Hepatocyte (in vitro differentiated cells): ENCODE measurements around the gene ADAM12.

Source experiments
- EZH2 ChIP-seq: fragments of 200-600 bp; sonication (generic); IDR thresholded peaks from 2 replicates; pipeline ENCODE4 v1.6.1; 2016; ENCODE audit warnings: antibody characterized with exemption, mild to moderate bottlenecking, borderline replicate concordance
- EZH2phosphoT487 ChIP-seq: fragments of 200-600 bp; sonication (generic); IDR thresholded peaks from one replicate; pipeline ENCODE4 v1.6.1; 2018; ENCODE audit warnings: antibody characterized with exemption, mild to moderate bottlenecking, low read depth, moderate library complexity; ENCODE audit not compliant: unreplicated experiment, severe bottlenecking
- TF ChIP-seq, protein P1 (sequence below): fragments of 200-600 bp; sonication (generic); IDR thresholded peaks from 2 replicates; pipeline ENCODE4 v1.5.1; 2016; ENCODE audit warnings: antibody characterized with exemption, mild to moderate bottlenecking; ENCODE audit not compliant: poor library complexity

DNA sequence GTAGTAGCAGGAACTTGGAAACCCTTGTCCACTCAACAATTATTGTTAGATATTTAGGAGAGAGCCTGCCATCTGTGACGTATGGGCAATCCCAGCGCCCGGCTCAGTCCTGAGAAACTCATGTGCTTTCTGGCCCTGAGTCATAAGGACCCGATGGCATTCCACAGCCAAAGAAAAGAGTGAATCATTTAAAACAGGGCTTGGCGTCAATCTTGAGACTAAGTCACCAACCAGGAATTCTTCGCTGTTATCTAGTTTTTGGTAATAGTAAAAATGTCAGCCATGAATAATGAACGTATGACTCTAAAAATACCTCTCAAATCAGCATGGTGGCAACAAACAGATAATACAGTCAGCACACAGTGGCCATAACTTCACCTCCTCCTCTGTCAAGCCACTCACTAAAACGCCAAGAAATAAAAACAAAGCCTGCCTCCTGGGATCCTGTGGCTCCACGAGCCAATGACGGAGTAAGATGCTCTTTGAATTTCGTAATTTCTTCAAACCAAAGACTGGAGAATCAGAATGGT, 140.8 kb downstream of the ADAM12 start:
- TF ChIP-seq, protein P1, sequence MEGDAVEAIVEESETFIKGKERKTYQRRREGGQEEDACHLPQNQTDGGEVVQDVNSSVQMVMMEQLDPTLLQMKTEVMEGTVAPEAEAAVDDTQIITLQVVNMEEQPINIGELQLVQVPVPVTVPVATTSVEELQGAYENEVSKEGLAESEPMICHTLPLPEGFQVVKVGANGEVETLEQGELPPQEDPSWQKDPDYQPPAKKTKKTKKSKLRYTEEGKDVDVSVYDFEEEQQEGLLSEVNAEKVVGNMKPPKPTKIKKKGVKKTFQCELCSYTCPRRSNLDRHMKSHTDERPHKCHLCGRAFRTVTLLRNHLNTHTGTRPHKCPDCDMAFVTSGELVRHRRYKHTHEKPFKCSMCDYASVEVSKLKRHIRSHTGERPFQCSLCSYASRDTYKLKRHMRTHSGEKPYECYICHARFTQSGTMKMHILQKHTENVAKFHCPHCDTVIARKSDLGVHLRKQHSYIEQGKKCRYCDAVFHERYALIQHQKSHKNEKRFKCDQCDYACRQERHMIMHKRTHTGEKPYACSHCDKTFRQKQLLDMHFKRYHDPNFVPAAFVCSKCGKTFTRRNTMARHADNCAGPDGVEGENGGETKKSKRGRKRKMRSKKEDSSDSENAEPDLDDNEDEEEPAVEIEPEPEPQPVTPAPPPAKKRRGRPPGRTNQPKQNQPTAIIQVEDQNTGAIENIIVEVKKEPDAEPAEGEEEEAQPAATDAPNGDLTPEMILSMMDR: no peak
- TF ChIP-seq EZH2 (no peak), EZH2phosphoT487 (no peak)
